Spleen (tissue), 11 donors: Measurements from ENCODE around the gene VPS37D. TPM values are rescaled to one million over a fixed set of nuclear protein-coding genes. Genes with fewer than 3 reads are reported as not detected.

Source experiments
- DNase-seq: peaks from one replicate; pipeline ENCODE4 v3.0.0-alpha.2; 2020
- H3K27ac ChIP-seq, 8 donors: fragments of 200-600 bp; sonication (generic) in 7 of 8; 1 replicate in 4 of 8; 2 replicates in 4 of 8; pipeline versions ENCODE4 v1.5.0 to v1.8.0; 2016 to 2021; ENCODE audit warnings: inconsistent platforms in 4 of 8, mild to moderate bottlenecking in 4 of 8, moderate library complexity in 1 of 8
- H3K27me3 ChIP-seq, 7 donors: fragments of 200-600 bp; sonication (generic) in 6 of 7; replicated peaks in 1 of 7; 1 replicate in 4 of 7; 2 replicates in 3 of 7; pipeline versions ENCODE4 v1.5.0 to v1.8.0; 2016 to 2021; ENCODE audit warnings: inconsistent platforms in 3 of 7, mild to moderate bottlenecking in 1 of 7
- H3K36me3 ChIP-seq, 6 donors: fragments of 200-600 bp; sonication (generic) in 5 of 6; 1 replicate in 4 of 6; 2 replicates in 2 of 6; pipeline versions ENCODE4 v1.5.0 to v1.8.0; 2016 to 2021; ENCODE audit warnings: inconsistent platforms in 2 of 6
- H3K4me1 ChIP-seq, 6 donors: fragments of 200-600 bp; sonication (generic) in 5 of 6; 1 replicate in 3 of 6; 2 replicates in 3 of 6; pipeline versions ENCODE4 v1.5.0 to v1.8.0; 2016 to 2021; ENCODE audit warnings: inconsistent platforms in 3 of 6
- H3K4me3 ChIP-seq, 8 donors: fragments of 200-600 bp; sonication (generic) in 7 of 8; 1 replicate in 4 of 8; 2 replicates in 4 of 8; pipeline versions ENCODE4 v1.5.0 to v1.8.0; 2016 to 2021; ENCODE audit warnings: inconsistent platforms in 4 of 8, mild to moderate bottlenecking in 4 of 8, moderate library complexity in 2 of 8
- H3K9me3 ChIP-seq, 8 donors: fragments of 200-600 bp; sonication (generic) in 7 of 8; 1 replicate in 4 of 8; 2 replicates in 4 of 8; pipeline versions ENCODE4 v1.5.0 to v1.8.0; 2016 to 2021; ENCODE audit warnings: inconsistent platforms in 4 of 8
- CTCF ChIP-seq, 11 experiments: fragments of 200-600 bp in 7 of 11; fragments of 450-650 bp in 4 of 11; sonication (generic) in 4 of 11; IDR thresholded peaks in 8 of 11; conservative IDR thresholded peaks in 3 of 11; 1 replicate in 7 of 11; 2 replicates in 4 of 11; pipeline versions ENCODE4 v1.4.0 to v1.8.0; 2016 to 2021; ENCODE audit warnings: antibody characterized with exemption in 11 of 11, inconsistent platforms in 4 of 11, mild to moderate bottlenecking in 1 of 11
- POLR2A ChIP-seq, 3 donors: fragments of 450-650 bp; IDR thresholded peaks; one replicate each; pipeline ENCODE4 v1.5.1; 2017; ENCODE audit warnings: antibody characterized with exemption in 3 of 3, mild to moderate bottlenecking in 1 of 3
- POLR2AphosphoS5 ChIP-seq, 3 donors: sonication (generic); formaldehyde crosslinking; IDR thresholded peaks; one replicate each; pipeline ENCODE4 v1.5.1; 2017; ENCODE audit warnings: antibody characterized with exemption in 3 of 3
- whole genome bisulfite sequencing, 5 donors: extraction: QIAGEN DNeasy Blood & Tissue Kit in 3 of 5; methylation state at CpG; one replicate each; pipeline versions ENCODE4 v1.1.5 to v1.1.7; 2013 to 2018; 5-methylcytosine and 5-hydroxymethylcytosine counted together
- intact Hi-C: fragments of 100-400 bp; cut with DNase I; formaldehyde crosslinking; loops from one replicate; pipeline ENCODE4 v1.15.0; 2023; ENCODE audit warnings: low total_unique reads
- polyA plus RNA-seq, 3 donors: library from polyadenylated mRNA; stranded (reverse); fragments of 200-250 nt; gene quantifications; one replicate each; pipeline ENCODE4 v1.2.1, GENCODE V29; 2013
- total RNA-seq, 7 donors: library from RNA; depleted of rRNA in 3 of 7; stranded (reverse); fragments of >200 nt in 3 of 7; fragmentation: NEBNext Ultra II Directional in 4 of 7; extraction: Animal tissue kit (Norgen Biotek cat#: 25700) in 4 of 7; gene quantifications; one replicate each; pipeline versions ENCODE4 v1.1.0 to v1.2.1, GENCODE V29; 2016 to 2021
- donor health status: healthy with polysubstance abuse.
- donor health status: DM: no; HTN: no; CAD: no; lungs with moderate emphysema.
- donor health status: DM: no; HTN: no; CAD: no.
- donor health status: Bipolar disorder and iron deficiency.
- donor health status: healthy.
- donor health status: DM: no; HTN: no; CAD: no.
- donor health status: DM: yes; HTN: yes; CAD: no.

Gene VPS37D
- total and polyA plus RNA-seq, 10 donors = 0.23 to 1.6 (median 0.95) TPM

GRCh38 chr7:73638911-73639310, 28.7 kb upstream of the VPS37D start:
- H3K27me3 ChIP-seq = peaks cover 0 to 51% (median 8%) of the 10 kb centered on the region in 7 donors
- TF ChIP-seq POLR2AphosphoS5 (IDR thresholded peaks at IDR 0.05) (no peak), POLR2A (IDR thresholded peaks at IDR 0.05) (no peak), CTCF (IDR thresholded peaks at IDR 0.05 in 8 of 11, conservative IDR thresholded peaks at IDR 0.05 in 3 of 11) (no peak)
- no peak overlapping the region for H3K4me3 ChIP-seq
- intact Hi-C loops = no loop called here
- DNase-seq = no peak
- peaks cover 0 to 23% (median 17%) of the 10 kb centered on the region in 8 donors for H3K9me3 ChIP-seq
- whole genome bisulfite sequencing, 5 donors = 16 to 33% (median 17%) methylated on average over 3 of the region's 3 CpGs
- no peak overlapping the region for H3K27ac ChIP-seq
- no peaks in the 10 kb centered on the region for H3K36me3 ChIP-seq
- H3K4me1 ChIP-seq = no peaks in the 10 kb centered on the region

GRCh38 chr7:73642834-73643233, 24.8 kb upstream of the VPS37D start:
- intact Hi-C loops = no loop called here
- Histone ChIP-seq H3K36me3 (no peaks in the 10 kb centered on the region), H3K27ac (no peak overlapping the region), H3K4me3 (no peak overlapping the region), H3K27me3 (peaks cover 0 to 62% (median 11%) of the 10 kb centered on the region in 7 donors), H3K9me3 (peaks cover 0 to 23% (median 17%) of the 10 kb centered on the region in 8 donors), H3K4me1 (peaks cover under 1 to 17% (median 7%) of the 10 kb centered on the region in 6 donors)
- TF ChIP-seq POLR2AphosphoS5 (IDR thresholded peaks at IDR 0.05) (no peak), POLR2A (IDR thresholded peaks at IDR 0.05) (no peak)
- WGBS, 5 donors = 55 to 73% (median 72%) methylated on average over 2 of the region's 2 CpGs
- no peak for DNase-seq

- no peak for TF ChIP-seq POLR2AphosphoS5 (IDR thresholded peaks at IDR 0.05)
- no peak overlapping the region for H3K27ac ChIP-seq
These were observed 22.8 kb upstream of the VPS37D start for GRCh38 chr7:73644688-73645286.

GRCh38 chr7:73645643-73646174, 21.9 kb upstream of the VPS37D start:
- peaks cover 0 to 88% (median 27%) of the 10 kb centered on the region in 7 donors for H3K27me3 ChIP-seq
- peaks cover 3 to 25% (median 12%) of the 10 kb centered on the region in 6 donors for H3K4me1 ChIP-seq
- H3K4me3 ChIP-seq = no peak overlapping the region
- no peak overlapping the region for H3K27ac ChIP-seq
- intact Hi-C loops = no loop called here
- no peaks in the 10 kb centered on the region for H3K36me3 ChIP-seq
- DNase-seq = no peak
- H3K9me3 ChIP-seq = peaks cover 0 to 17% (median 15%) of the 10 kb centered on the region in 8 donors
- no peak for TF ChIP-seq POLR2A (IDR thresholded peaks at IDR 0.05)
- no peak for TF ChIP-seq CTCF (IDR thresholded peaks at IDR 0.05 in 8 of 11, conservative IDR thresholded peaks at IDR 0.05 in 3 of 11)
- no peak for TF ChIP-seq POLR2AphosphoS5 (IDR thresholded peaks at IDR 0.05)
- 16 to 45% (median 35%) methylated on average over 3 to 4 of the region's 4 CpGs for WGBS, 5 donors

More at GRCh38 chr7:73644688-73645286, 22.8 kb upstream of the VPS37D start:
- no peak overlapping the region for H3K4me3 ChIP-seq
- WGBS, 5 donors = 62 to 76% (median 74%) methylated on average over 5 of the region's 5 CpGs
- intact Hi-C loops = no loop called here
- H3K27me3 ChIP-seq = peaks cover 0 to 81% (median 20%) of the 10 kb centered on the region in 7 donors
- H3K36me3 ChIP-seq = no peaks in the 10 kb centered on the region
- peaks cover 0 to 23% (median 17%) of the 10 kb centered on the region in 8 donors for H3K9me3 ChIP-seq
- DNase-seq = no peak
- peaks cover 3 to 25% (median 12%) of the 10 kb centered on the region in 6 donors for H3K4me1 ChIP-seq
